HG03432 (cell line): Measurements from ENCODE around the gene ADARB1.
"Not testable (repeated sequence)": the region's sequence is repeated elsewhere in the genome, so short reads cannot be mapped to it uniquely, and the experiment has no call there.

Source experiments
- ATAC-seq: cut with Tn5 transposase; IDR thresholded peaks from one replicate; pipeline ENCODE4 v1.9.1; 2021; ENCODE audit warnings: mild to moderate bottlenecking, moderate library complexity; ENCODE audit not compliant: unreplicated experiment

ADARB1 gene

GRCh38 chr21:45131537-45131999, 57.2 kb downstream of the ADARB1 start:
- ATAC-seq = no peak

- no peak for ATAC-seq
Observed at GRCh38 chr21:45132841-45133573, 58.6 kb downstream of the ADARB1 start.

GRCh38 chr21:45133574-45134278, 59.3 kb downstream of the ADARB1 start:
- ATAC-seq = not testable (repeated sequence)

- ATAC-seq = no peak
Observed at GRCh38 chr21:45134279-45135076, 60.1 kb downstream of the ADARB1 start.

- ATAC-seq = no peak
Observed at GRCh38 chr21:45135122-45135521, 60.7 kb downstream of the ADARB1 start.

GRCh38 chr21:45135868-45136267, 61.5 kb downstream of the ADARB1 start:
- ATAC-seq = no peak

- ATAC-seq = no peak
Observed at GRCh38 chr21:45136500-45136899, 62.1 kb downstream of the ADARB1 start.

- no peak for ATAC-seq
Observed at GRCh38 chr21:45136927-45137611, 62.7 kb downstream of the ADARB1 start.

- ATAC-seq = no peak
Observed at GRCh38 chr21:45137612-45137937, 63.2 kb downstream of the ADARB1 start.

- no peak for ATAC-seq
Observed at GRCh38 chr21:45138199-45139002, 64.0 kb downstream of the ADARB1 start.

GRCh38 chr21:45139003-45139360, 64.6 kb downstream of the ADARB1 start:
- ATAC-seq = not testable (repeated sequence)

GRCh38 chr21:45139473-45139872, 65.1 kb downstream of the ADARB1 start:
- ATAC-seq = no peak

GRCh38 chr21:45140346-45140940, 66.1 kb downstream of the ADARB1 start:
- peak; percentile 71 for ATAC-seq

- not testable (repeated sequence) for ATAC-seq
Observed at GRCh38 chr21:45140944-45141343, 66.6 kb downstream of the ADARB1 start.

GRCh38 chr21:45141507-45141906, 67.1 kb downstream of the ADARB1 start:
- ATAC-seq = no peak

GRCh38 chr21:45142469-45143308, 68.3 kb downstream of the ADARB1 start:
- no peak for ATAC-seq

- ATAC-seq = no peak
Observed at GRCh38 chr21:45143855-45144254, 69.5 kb downstream of the ADARB1 start.

GRCh38 chr21:45145146-45145545, 70.8 kb downstream of the ADARB1 start:
- no peak for ATAC-seq

- not testable (repeated sequence) for ATAC-seq
Observed at GRCh38 chr21:45145846-45146245, 71.5 kb downstream of the ADARB1 start.
